Colonic mucosa (tissue), 4 donors: ENCODE results near the gene SAE1. TPM values are rescaled to one million over a fixed set of nuclear protein-coding genes. Genes with fewer than 3 reads are reported as not detected.

Experiments
- DNase-seq: peaks from one replicate; pipeline ENCODE4 v3.0.0-alpha.2; 2020
- H3K27ac ChIP-seq: fragments of 200-600 bp; one replicate; pipeline ENCODE4 v1.8.0; 2021
- H3K27me3 ChIP-seq: fragments of 200-600 bp; one replicate; pipeline ENCODE4 v1.8.0; 2021
- H3K36me3 ChIP-seq: fragments of 200-600 bp; one replicate; pipeline ENCODE4 v1.8.0; 2021
- H3K4me1 ChIP-seq: fragments of 200-600 bp; one replicate; pipeline ENCODE4 v1.8.0; 2021; ENCODE audit warnings: mild to moderate bottlenecking
- H3K4me3 ChIP-seq: fragments of 200-600 bp; one replicate; pipeline ENCODE4 v1.8.0; 2021
- H3K9ac ChIP-seq, 2 donors: one replicate each; pipeline ENCODE4 v1.7.0; 2013; ENCODE audit warnings: control low read depth in 2 of 2, low read depth in 2 of 2, low read length in 2 of 2
- H3K9me3 ChIP-seq: fragments of 200-600 bp; one replicate; pipeline ENCODE4 v1.8.0; 2021
- CTCF ChIP-seq: fragments of 200-600 bp; IDR thresholded peaks from one replicate; pipeline ENCODE4 v1.8.0; 2022; ENCODE audit warnings: antibody characterized with exemption, mild to moderate bottlenecking
- intact Hi-C: fragments of 100-400 bp; cut with DNase I; formaldehyde crosslinking; loops from one replicate; pipeline ENCODE4 v1.14.1; 2022
- total RNA-seq, 2 donors: library from RNA; stranded (reverse); fragmentation: NEBNext Ultra II Directional in 1 of 2; extraction: Animal tissue kit (Norgen Biotek cat#: 25700) in 1 of 2; gene quantifications; one replicate each; pipeline ENCODE4 v1.2.1, GENCODE V29; 2021
- donor health status: healthy.
- donor health status: DM: no; HTN: no; CAD: no.
- donor health status: DM: no; HTN: no; CAD: no.

Gene SAE1
- total RNA-seq, 2 donors from 2014 or later: 64.5 to 92.0 TPM

- H3K9ac ChIP-seq: peak overlapping the region in 1 of 2 donors; percentile 64
- intact Hi-C loops: no loop called here
Observed at GRCh38 chr19:47089767-47090350, 40.8 kb upstream of the SAE1 start.

GRCh38 chr19:47093254-47093653 is 37.4 kb upstream of the SAE1 start:
- peak overlapping the region; percentile 91 for H3K27ac ChIP-seq
- peaks cover 4% of the 10 kb centered on the region for H3K36me3 ChIP-seq
- H3K9me3 ChIP-seq: no peaks in the 10 kb centered on the region
- H3K27me3 ChIP-seq: no peaks in the 10 kb centered on the region
- intact Hi-C loops: no loop called here
- H3K9ac ChIP-seq: no peak overlapping the region
- H3K4me3 ChIP-seq: no peak overlapping the region
- H3K4me1 ChIP-seq: peaks cover 35% of the 10 kb centered on the region
- DNase-seq: no peak
- no peak for TF ChIP-seq CTCF

More at GRCh38 chr19:47089767-47090350, 40.8 kb upstream of the SAE1 start:
- peaks cover 16% of the 10 kb centered on the region for H3K4me1 ChIP-seq
- H3K4me3 ChIP-seq: no peak overlapping the region
- peak overlapping the region; percentile 69 for H3K27ac ChIP-seq
- H3K9me3 ChIP-seq: no peaks in the 10 kb centered on the region
- H3K27me3 ChIP-seq: no peaks in the 10 kb centered on the region
- peaks cover 5% of the 10 kb centered on the region for H3K36me3 ChIP-seq
- no peak for TF ChIP-seq CTCF
- no peak for DNase-seq

- peaks cover 4% of the 10 kb centered on the region for H3K36me3 ChIP-seq
- H3K4me1 ChIP-seq: peaks cover 38% of the 10 kb centered on the region
- H3K9ac ChIP-seq: peak overlapping the region in 1 of 2 donors; percentile 95
- TF ChIP-seq CTCF: no peak
- intact Hi-C loops: no loop called here
- H3K9me3 ChIP-seq: no peaks in the 10 kb centered on the region
- H3K4me3 ChIP-seq: no peak overlapping the region
- no peaks in the 10 kb centered on the region for H3K27me3 ChIP-seq
- DNase-seq: no peak
- H3K27ac ChIP-seq: peak overlapping the region; percentile 91
Observed at GRCh38 chr19:47093841-47094240, 36.8 kb upstream of the SAE1 start.

GRCh38 chr19:47094557-47095475 is 35.8 kb upstream of the SAE1 start:
- H3K27ac ChIP-seq: peak overlapping the region; percentile 91
- intact Hi-C loops: no loop called here
- H3K27me3 ChIP-seq: no peaks in the 10 kb centered on the region
- H3K4me1 ChIP-seq: peaks cover 36% of the 10 kb centered on the region
- no peaks in the 10 kb centered on the region for H3K9me3 ChIP-seq
- TF ChIP-seq CTCF: no peak
- peak; percentile 61 for DNase-seq
- H3K36me3 ChIP-seq: peaks cover 4% of the 10 kb centered on the region
- no peak overlapping the region for H3K4me3 ChIP-seq
- peak overlapping the region; percentile 60 to 95 for H3K9ac ChIP-seq

GRCh38 chr19:47095476-47096099 is 35.0 kb upstream of the SAE1 start:
- no peaks in the 10 kb centered on the region for H3K27me3 ChIP-seq
- H3K4me3 ChIP-seq: no peak overlapping the region
- peak overlapping the region; percentile 91 for H3K27ac ChIP-seq
- H3K9ac ChIP-seq: peak overlapping the region; percentile 60 to 95
- no peaks in the 10 kb centered on the region for H3K9me3 ChIP-seq
- no peak for TF ChIP-seq CTCF
- intact Hi-C loops: no loop called here
- no peaks in the 10 kb centered on the region for H3K36me3 ChIP-seq
- peaks cover 34% of the 10 kb centered on the region for H3K4me1 ChIP-seq
- no peak for DNase-seq
